H9 (cell line): ENCODE measurements around the gene RARB. TPM values are rescaled to one million over a fixed set of nuclear protein-coding genes. Genes with fewer than 3 reads are reported as not detected.

ENCODE experiments used
- DNase-seq: peaks from one replicate; pipeline ENCODE4 v3.0.0-alpha.2; 2017
- H2AFZ ChIP-seq: one replicate; pipeline ENCODE4 v1.6.1; 2013; ENCODE audit warnings: mild to moderate bottlenecking, low read length, control low read depth, moderate library complexity
- H2AK5ac ChIP-seq: 2 replicates; pipeline ENCODE4 v1.6.1; 2013; ENCODE audit warnings: low read length, control low read depth, mixed read lengths; ENCODE audit not compliant: insufficient read length
- H2BK120ac ChIP-seq: one replicate; pipeline ENCODE4 v1.6.1; 2013; ENCODE audit warnings: low read depth, mild to moderate bottlenecking, low read length, control low read depth, inconsistent platforms; ENCODE audit not compliant: poor library complexity, severe bottlenecking
- H2BK12ac ChIP-seq: 2 replicates; pipeline ENCODE4 v1.6.1; 2013; ENCODE audit warnings: low read length, control low read depth, mixed read lengths, low read depth; ENCODE audit not compliant: insufficient read length
- H2BK15ac ChIP-seq: 2 replicates; pipeline ENCODE4 v1.6.1; 2013; ENCODE audit warnings: low read depth, low read length, control low read depth
- H2BK20ac ChIP-seq: one replicate; pipeline ENCODE4 v1.6.1; 2013; ENCODE audit warnings: low read depth, mild to moderate bottlenecking, low read length, control low read depth, inconsistent platforms; ENCODE audit not compliant: poor library complexity, severe bottlenecking
- H2BK5ac ChIP-seq: 2 replicates; pipeline ENCODE4 v1.6.1; 2013; ENCODE audit warnings: low read length, control low read depth, mixed read lengths; ENCODE audit not compliant: insufficient read length
- H3K14ac ChIP-seq: 2 replicates; pipeline ENCODE4 v1.6.1; 2013; ENCODE audit warnings: low read length, control low read depth; ENCODE audit not compliant: insufficient read depth
- H3K18ac ChIP-seq: 2 replicates; pipeline ENCODE4 v1.6.1; 2013; ENCODE audit warnings: low read depth, mild to moderate bottlenecking, mixed read lengths, low read length, control low read depth; ENCODE audit not compliant: insufficient read length
- H3K23ac ChIP-seq: 2 replicates; pipeline ENCODE4 v1.6.1; 2013; ENCODE audit warnings: low read length, control low read depth, mixed read lengths, low read depth; ENCODE audit not compliant: insufficient read length
- H3K23me2 ChIP-seq: 2 replicates; pipeline ENCODE4 v1.6.1; 2013; ENCODE audit warnings: low read depth, mild to moderate bottlenecking, mixed read lengths, low read length, control low read depth; ENCODE audit not compliant: insufficient read length, poor library complexity, severe bottlenecking
- H3K27ac ChIP-seq: 2 replicates; pipeline ENCODE4 v1.5.1; 2013; ENCODE audit warnings: low read length, control low read depth, mixed read lengths, low read depth; ENCODE audit not compliant: insufficient read length
- H3K27me3 ChIP-seq: 2 replicates; pipeline ENCODE4 v1.6.1; 2013; ENCODE audit warnings: low read length, control low read depth, inconsistent platforms; ENCODE audit not compliant: insufficient read depth
- H3K4ac ChIP-seq: 2 replicates; pipeline ENCODE4 v1.6.1; 2013; ENCODE audit warnings: low read depth, mild to moderate bottlenecking, control low read depth, inconsistent platforms, low read length, moderate library complexity
- H3K4me1 ChIP-seq: 2 replicates; pipeline ENCODE4 v1.6.1; 2013; ENCODE audit warnings: low read length, control low read depth, inconsistent platforms; ENCODE audit not compliant: insufficient read depth
- H3K4me2 ChIP-seq: 2 replicates; pipeline ENCODE4 v1.6.1; 2013; ENCODE audit warnings: low read length, control low read depth, mixed read lengths; ENCODE audit not compliant: insufficient read length, insufficient read depth
- H3K56ac ChIP-seq: 2 replicates; pipeline ENCODE4 v1.6.1; 2013; ENCODE audit warnings: low read depth, mild to moderate bottlenecking, mixed read lengths, low read length, control low read depth; ENCODE audit not compliant: insufficient read length
- H3K79me1 ChIP-seq: 2 replicates; pipeline ENCODE4 v1.6.1; 2013; ENCODE audit warnings: low read depth, mild to moderate bottlenecking, moderate library complexity, low read length, control low read depth, inconsistent platforms; ENCODE audit not compliant: insufficient read depth, poor library complexity, severe bottlenecking
- H3K79me2 ChIP-seq: 2 replicates; pipeline ENCODE4 v1.6.1; 2013; ENCODE audit warnings: low read length, control low read depth, inconsistent platforms; ENCODE audit not compliant: insufficient read depth
- H3K9ac ChIP-seq: 2 replicates; pipeline ENCODE4 v1.6.1; 2013; ENCODE audit warnings: low read length, control low read depth, mixed read lengths; ENCODE audit not compliant: insufficient read length; ENCODE audit errors: extremely low read depth
- H3K9me3 ChIP-seq: one replicate; pipeline ENCODE4 v1.6.1; 2013; ENCODE audit warnings: low read depth, low read length, inconsistent platforms; ENCODE audit not compliant: control insufficient read depth
- H3T11ph ChIP-seq: one replicate; pipeline ENCODE4 v1.6.1; 2013; ENCODE audit warnings: mild to moderate bottlenecking, low read length, control low read depth, inconsistent platforms
- H4K20me1 ChIP-seq: one replicate; pipeline ENCODE4 v1.6.1; 2013; ENCODE audit not compliant: control insufficient read depth, insufficient read length, insufficient read depth
- H4K5ac ChIP-seq: 2 replicates; pipeline ENCODE4 v1.6.1; 2013; ENCODE audit warnings: low read depth, mild to moderate bottlenecking, mixed read lengths, low read length, control low read depth; ENCODE audit not compliant: insufficient read length
- H4K8ac ChIP-seq: replicated peaks from 2 replicates; pipeline ENCODE4 v1.6.1; 2013; ENCODE audit warnings: low read length, control low read depth, mixed read lengths, low read depth; ENCODE audit not compliant: insufficient read length
- H4K91ac ChIP-seq: 2 replicates; pipeline ENCODE4 v1.6.1; 2013; ENCODE audit warnings: low read depth, mild to moderate bottlenecking, moderate library complexity, mixed read lengths, low read length, control low read depth; ENCODE audit not compliant: insufficient read length
- H3K27ac Mint-ChIP-seq, 3 experiments: 2 replicates in 2 of 3; 3 replicates in 1 of 3; pipeline ENCODE4 v1.8.0; 2020 to 2021; ENCODE audit warnings: mixed read lengths in 3 of 3, mild to moderate bottlenecking in 1 of 3, moderate library complexity in 1 of 3
- H3K27me3 Mint-ChIP-seq: 2 replicates; pipeline ENCODE4 v1.8.0; 2021; ENCODE audit warnings: low read depth, mild to moderate bottlenecking, moderate library complexity, mixed read lengths
- H3K36me3 Mint-ChIP-seq, 3 experiments: 2 replicates in 2 of 3; 3 replicates in 1 of 3; pipeline ENCODE4 v1.8.0; 2020 to 2021; ENCODE audit warnings: low read depth in 3 of 3, mixed read lengths in 3 of 3; ENCODE audit not compliant: insufficient read depth in 1 of 3
- H3K4me1 Mint-ChIP-seq, 2 experiments: 2 replicates each; pipeline ENCODE4 v1.8.0; 2020; ENCODE audit warnings: mixed read lengths in 2 of 2
- H3K4me3 Mint-ChIP-seq, 2 experiments: 2 replicates in 1 of 2; 3 replicates in 1 of 2; pipeline ENCODE4 v1.8.0; 2020 to 2021; ENCODE audit warnings: mild to moderate bottlenecking in 2 of 2, mixed read lengths in 2 of 2, moderate library complexity in 1 of 2
- H3K9me3 Mint-ChIP-seq, 2 experiments: 2 replicates in 1 of 2; 3 replicates in 1 of 2; pipeline ENCODE4 v1.8.0; 2020; ENCODE audit warnings: mild to moderate bottlenecking in 2 of 2, mixed read lengths in 2 of 2, moderate library complexity in 1 of 2
- CTCF ChIP-seq: fragments of 200-600 bp; sonication (generic); conservative IDR thresholded peaks from 3 replicates; pipeline ENCODE4 v1.8.0; 2021; ENCODE audit warnings: antibody characterized with exemption, mild to moderate bottlenecking
- WGBS: extraction: QIAGEN DNeasy Blood & Tissue Kit; methylation state at CpG from one replicate; pipeline ENCODE4 v1.1.7; 2013; ENCODE audit warnings: missing lambda C conversion rate, low lambda C conversion rate, mixed read lengths; ENCODE audit not compliant: insufficient read length; ENCODE audit errors: extremely low coverage; 5-methylcytosine and 5-hydroxymethylcytosine counted together
- total RNA-seq: library from RNA; stranded (reverse); gene quantifications from 2 replicates; pipeline ENCODE4 v1.2.1, GENCODE V29; 2021

Gene RARB
- total RNA-seq, 1 experiment from 2014 or later = 0.22 TPM

GRCh38 chr3:25405335-25405734 is 22.7 kb upstream of the RARB start:
- Mint-ChIP-seq H3K27ac (no peak overlapping the region), H3K4me1 (no peaks in the 10 kb centered on the region; a peak in 1 of 4 replicates), H3K4me3 (no peak overlapping the region), H3K36me3 (peaks cover 0 to 6% (median 5%) of the 10 kb centered on the region in 3 experiments; a peak in 1 of 7 replicates), H3K9me3 (0 out of 5 replicates have a peak, but pooled peaks cover 0 to 2% of the 10 kb centered on the region in 2 experiments), H3K27me3 (no peaks in the 10 kb centered on the region)
- Histone ChIP-seq H3K4me2 (no peak overlapping the region), H4K91ac (no peak overlapping the region), H2BK120ac (no peak overlapping the region), H3K18ac (no peak overlapping the region), H3K9me3 (no peaks in the 10 kb centered on the region), H2BK5ac (no peak overlapping the region), H3T11ph (no peak overlapping the region), H2BK12ac (no peak overlapping the region), H3K79me1 (no peaks in the 10 kb centered on the region), H4K8ac (no peak overlapping the region), H2BK15ac (no peak overlapping the region), H3K4me1 (no peaks in the 10 kb centered on the region), H3K27ac (no peak overlapping the region), H3K4ac (no peak overlapping the region), H3K79me2 (no peaks in the 10 kb centered on the region), H2AK5ac (no peak overlapping the region), H3K9ac (no peak overlapping the region), H4K5ac (no peak overlapping the region), H3K23me2 (no peaks in the 10 kb centered on the region), H3K14ac (no peak overlapping the region), H4K20me1 (no peaks in the 10 kb centered on the region), H3K27me3 (no peaks in the 10 kb centered on the region), H2AFZ (no peak overlapping the region), H3K23ac (no peak overlapping the region), H3K56ac (no peak overlapping the region), H2BK20ac (no peak overlapping the region)
- no peak for DNase-seq
- TF ChIP-seq CTCF = no peak
- WGBS = no CpG with 5 or more reads among the region's 1 CpG
